Stimulated activated CD4-positive, alpha-beta T cell treated with anti-CD3 and anti-CD28 coated beads, Interleukin-1b, Interleukin-23, amount 100 ng/mL, for 48 hours (primary cell): Measurements from ENCODE around the gene RESP18.
A peak's percentile ranks its signal among the peaks of the same experiment; 100 is the strongest.
"Not testable (repeated sequence)": the region's sequence is repeated elsewhere in the genome, so short reads cannot be mapped to it uniquely, and the experiment has no call there.

Experiments
- DNase-seq: peaks from one replicate; pipeline ENCODE4 v3.0.0-alpha.2; 2020

RESP18 gene

DNA sequence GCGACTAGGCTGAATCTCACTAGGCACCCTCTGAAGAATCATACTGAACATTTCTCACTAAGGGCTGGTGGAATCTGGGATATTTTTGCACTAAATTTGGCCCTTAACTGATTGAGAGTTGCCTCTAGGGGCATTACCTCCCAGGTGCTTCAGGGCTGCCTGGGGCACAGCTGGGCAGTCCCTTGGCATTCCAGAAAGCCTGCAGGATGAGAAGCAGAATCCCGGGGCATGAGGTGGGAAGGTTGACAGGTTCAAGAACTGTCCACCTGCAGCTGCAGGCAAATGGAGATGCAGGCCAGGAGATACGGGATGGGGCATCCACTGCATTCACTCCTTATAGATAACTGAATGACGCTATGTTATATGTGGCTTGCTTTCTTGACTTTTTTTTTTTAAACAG is 7.4 kb downstream of the RESP18 start:
- DNase-seq: no peak

DNA sequence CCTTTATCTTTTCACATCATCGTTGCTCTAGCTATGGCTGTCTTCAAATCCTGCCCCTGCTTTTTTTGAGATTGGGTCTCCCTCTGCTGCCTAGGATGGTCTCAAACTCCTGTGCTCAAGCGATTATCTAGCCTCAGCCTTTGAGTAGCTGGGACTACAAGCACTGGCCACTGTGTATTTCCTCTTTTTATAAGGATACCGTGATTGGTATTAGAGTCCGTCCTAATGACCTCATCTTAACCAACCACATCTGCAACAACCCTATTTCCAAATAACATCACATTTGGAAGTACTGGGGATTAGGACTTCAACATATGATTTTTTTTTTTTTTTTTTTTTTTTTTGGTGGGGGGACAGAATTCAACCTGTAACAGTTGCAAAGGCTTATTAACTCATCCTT is 9.1 kb downstream of the RESP18 start:
- no peak for DNase-seq

DNA sequence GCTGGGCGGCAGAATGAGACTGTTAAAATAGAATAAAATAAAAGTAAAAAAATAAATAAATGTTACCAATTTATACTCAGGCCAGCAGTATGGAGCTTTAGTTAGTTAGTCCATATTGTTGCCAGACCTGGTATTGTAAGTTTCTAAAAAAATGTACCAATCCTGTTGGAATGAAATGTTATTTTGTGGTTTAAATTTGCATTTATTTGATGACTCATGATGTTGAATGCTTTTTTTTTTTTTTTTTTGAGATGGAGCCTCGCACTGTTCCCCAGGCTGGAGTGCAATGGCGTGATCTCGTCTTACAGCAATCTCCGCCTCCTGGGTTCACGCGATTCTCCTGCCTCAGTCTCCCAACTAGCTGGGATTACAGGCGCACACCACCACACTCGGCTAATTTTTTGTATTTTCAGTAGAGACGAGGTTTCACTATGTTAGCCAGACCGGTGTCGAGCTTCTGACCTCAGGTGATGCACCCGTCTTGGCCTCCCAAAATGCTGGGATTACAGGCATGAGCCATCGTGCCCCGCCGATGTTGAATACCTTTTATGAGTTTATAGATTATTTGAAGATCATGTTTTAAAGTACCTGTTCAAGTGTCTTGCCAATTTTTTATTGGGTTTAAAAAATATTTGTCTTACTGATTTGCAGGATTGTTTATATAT is 17.6 kb downstream of the RESP18 start:
- no peak for DNase-seq

DNA sequence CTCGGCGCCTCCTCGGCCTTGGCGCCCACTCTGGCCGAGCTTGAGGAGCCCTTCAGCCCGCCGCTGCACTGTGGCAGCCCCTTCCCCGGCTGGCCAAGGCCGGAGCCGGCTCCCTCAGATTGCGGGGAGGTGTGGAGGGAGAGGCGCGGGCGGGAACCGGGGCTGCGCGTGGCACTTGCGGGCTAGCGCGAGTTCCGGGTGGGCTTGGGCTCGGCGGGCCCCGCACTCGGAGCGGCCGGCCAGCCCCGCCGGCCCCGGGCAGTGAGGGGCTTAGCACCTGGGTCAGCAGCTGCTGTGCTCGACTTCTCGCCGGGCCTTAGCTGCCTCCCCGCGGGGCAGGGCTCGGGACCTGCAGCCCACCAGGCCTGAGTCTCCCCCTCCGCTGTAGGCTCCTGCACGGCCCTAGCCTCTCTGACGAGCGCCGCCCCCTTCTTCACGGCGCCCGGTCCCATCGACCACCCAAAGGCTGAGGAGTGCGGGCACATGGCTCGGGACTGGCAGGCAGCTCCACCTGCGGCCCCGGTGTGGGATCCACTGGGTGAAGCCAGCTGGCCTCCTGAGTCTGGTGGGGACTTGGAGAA is 19.8 kb downstream of the RESP18 start:
- not testable (repeated sequence) for DNase-seq

GRCh38 chr2:219309278-219309677 is 23.3 kb downstream of the RESP18 start, which contains the start of gene PTPRN:
PTPRN (minus strand) TSS chr2:219309401; CDS start chr2:219309332, 69 bp downstream.
- DNase-seq: no peak

GRCh38 chr2:219308142-219309101 is 24.1 kb downstream of the RESP18 start:
- peak; percentile 66 for DNase-seq

DNA sequence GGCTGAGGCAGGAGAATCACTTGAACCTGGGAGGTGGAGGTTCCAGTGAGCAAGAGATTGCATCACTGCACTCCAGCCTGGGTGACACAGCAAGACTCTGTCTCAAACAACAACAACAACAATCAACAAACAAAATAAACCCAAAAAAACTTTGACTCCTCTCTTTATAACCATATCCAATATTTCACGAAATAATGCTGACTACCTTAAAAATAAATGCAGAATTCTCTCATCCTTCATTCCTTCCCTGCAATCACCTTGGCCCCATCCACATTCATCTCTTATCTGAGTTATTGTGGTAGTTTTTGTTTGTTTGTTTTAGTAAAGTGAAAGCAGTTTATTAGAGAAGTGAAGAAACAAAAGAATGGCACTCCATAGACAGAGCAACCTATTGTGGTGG is 26.5 kb downstream of the RESP18 start:
- no peak for DNase-seq

DNA sequence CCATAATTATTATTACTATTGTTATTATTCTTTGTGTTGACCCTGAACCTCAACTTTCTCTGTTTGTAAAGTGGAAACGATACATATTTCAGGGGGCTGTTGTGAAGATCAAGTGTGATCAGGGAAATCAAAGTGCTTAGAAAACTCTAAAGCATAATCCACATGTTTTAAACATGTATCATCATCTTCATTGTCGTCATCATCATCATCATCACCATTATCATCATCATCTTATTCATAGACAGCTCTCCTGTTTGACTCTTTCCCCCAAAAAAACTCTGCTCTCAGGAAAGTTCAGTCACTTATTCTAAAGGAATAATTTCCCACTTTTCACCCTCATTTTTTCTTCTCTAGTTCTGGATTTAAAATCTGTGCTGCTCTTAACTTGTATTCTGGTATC is 28.3 kb downstream of the RESP18 start:
- DNase-seq: no peak

DNA sequence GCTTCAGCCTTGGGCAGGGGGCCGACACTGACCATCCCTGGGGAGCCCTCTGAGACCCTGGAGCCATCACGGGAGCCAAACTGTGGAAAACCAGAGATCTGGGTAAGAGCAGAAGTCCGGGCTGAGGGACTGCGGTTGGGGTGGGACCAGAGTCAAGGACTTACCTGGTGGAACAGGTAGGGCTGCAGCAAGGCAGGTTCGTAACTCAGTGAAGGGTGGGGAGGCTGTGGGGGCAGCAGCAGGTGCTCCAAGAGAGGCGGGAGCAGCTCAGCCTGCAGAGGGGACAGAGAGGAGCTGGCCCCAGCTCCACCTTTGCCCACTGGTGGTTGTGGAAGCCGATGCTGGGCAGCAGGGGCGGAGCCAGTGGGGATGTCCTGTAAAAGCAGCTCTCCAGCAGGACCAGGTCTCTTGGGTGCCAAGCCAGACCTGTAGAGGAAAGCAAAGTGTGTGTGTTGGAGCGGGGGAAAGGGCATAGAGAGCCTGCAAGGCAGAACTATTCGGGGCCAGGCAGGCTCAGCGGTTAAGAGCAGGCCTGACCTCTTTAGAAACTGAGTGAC is 30.1 kb downstream of the RESP18 start:
- DNase-seq: no peak

DNA sequence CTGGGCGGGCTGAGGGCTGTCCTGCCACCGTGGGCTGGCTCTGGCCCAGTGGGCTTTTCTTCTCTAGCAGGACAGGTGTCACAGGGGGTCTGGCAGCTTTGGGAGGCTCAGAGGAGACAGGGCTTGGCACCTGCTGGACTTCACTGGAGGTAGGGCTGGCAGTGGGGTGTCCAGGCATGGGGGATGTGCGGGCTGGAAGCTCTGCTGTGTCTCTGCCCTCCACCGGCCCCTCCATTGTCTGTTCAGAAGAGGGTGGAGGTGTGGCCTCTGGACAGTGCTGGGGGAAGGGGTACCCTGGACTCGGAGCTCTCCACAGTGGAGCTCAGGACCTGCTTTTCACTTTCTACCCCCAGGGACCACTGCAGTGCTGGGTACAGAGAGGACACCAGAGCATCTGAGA is 32.5 kb downstream of the RESP18 start:
- DNase-seq: no peak

- no peak for DNase-seq
Observed at GRCh38 chr2:219299372-219299760, 33.2 kb downstream of the RESP18 start.

GRCh38 chr2:219298759-219299371 is 33.7 kb downstream of the RESP18 start:
- peak; percentile 87 for DNase-seq

- DNase-seq: no peak
Observed at GRCh38 chr2:219297766-219298456, 34.6 kb downstream of the RESP18 start.

DNA sequence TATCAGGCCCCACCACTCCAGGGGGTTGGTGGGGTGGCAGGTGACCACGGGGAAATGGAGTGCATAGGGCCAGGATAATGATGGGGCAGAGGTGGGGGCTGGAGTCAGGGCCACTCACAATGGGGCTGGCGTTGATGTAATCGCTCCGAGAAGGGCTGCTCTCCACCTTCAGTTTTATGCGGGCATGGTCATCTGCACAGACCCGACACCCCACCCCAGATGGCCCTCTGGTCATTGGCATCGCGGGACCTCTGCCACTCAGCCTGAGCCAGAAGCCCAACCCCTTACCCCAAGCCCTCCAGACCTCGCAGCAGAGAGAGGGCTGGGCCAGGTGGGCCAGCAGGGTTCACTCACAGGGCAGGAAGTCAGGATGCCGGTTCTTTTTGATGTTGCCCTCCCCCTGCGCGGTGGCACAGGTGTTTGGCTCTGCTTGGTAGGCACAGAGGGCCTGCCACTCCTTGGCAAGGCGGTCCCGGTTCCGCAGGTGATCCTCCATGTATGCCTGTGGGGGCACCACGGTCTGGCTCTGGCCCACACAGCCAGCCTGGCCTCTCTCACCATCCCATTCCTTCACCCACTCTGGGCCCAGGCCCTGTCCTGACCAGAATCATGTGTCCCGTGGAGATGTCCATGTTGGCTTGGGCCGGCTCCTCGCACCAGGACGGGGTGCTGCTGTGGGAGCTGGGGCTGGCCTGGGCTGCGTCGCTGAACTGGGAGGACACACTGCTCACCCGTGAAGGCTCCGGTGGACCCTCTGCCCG is 35.7 kb downstream of the RESP18 start:
- DNase-seq: no peak

DNA sequence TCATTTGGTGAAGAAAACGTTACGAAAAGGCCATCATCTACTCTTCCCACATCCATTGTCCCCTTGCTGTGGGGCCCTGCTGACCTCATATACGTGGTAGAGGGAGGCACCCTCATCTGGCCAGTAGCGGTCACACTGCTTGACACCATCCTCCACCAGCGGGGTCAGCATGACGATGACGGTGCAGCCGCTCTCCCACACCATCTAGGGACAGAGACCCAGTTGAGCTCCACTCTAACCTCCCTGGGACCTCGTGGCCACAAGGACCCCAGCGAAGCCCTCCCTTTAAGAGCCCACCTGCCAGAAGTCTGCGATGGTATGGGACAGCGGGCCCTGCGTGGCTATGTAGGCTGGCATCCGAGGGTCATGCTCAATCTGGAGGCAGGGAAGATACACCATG is 36.4 kb downstream of the RESP18 start:
- DNase-seq: no peak

DNA sequence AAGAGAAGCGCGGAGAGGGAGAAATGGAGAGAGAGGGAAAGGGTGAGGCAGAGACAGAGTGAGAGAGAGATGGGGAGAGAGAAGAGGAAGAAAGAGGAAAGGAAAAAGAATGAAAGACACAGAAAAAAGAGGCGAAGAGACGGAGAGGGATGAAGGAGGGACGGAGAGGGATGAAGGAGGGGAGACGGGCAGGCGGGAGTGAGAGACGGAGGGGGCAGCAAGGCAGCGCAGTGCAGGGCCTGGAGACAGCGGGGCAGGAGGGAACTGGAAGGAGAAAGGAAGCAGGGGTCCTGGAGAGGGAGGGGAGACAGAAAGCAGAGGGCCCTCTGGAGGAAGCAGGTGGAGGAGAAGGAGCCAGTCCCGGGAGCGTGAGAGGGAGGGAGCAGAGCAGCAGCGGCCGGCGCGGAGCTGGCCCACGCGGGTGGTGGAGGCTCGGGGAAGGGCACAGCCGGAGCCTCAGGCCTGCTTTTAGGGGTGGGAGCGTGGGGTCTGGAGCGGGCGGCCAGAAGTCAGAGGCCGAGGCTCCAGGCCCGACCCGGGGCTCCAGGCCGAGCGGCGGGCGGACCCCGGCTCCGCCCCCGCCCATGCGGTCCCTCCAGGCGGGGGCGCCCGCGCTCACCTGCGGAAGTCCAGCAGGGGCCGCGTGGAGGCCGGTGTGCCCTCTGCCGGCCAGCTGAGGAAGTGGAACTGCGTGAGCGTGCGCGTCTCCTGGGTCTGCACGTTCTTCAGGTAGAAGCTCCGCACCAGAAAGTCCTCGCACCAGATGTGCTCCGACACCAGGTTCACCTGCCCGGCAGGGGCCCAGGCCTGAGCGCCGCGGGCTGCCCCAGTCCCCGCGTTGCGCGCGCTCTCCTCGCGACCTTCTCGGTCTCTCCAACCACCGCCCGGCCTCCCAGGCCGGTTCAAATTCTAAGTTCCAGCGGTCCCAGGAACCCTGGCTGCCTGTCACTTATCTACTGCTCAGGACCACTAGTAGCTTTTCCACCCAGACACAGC is 37.9 kb downstream of the RESP18 start:
- peak; percentile 89 for DNase-seq

- DNase-seq: no peak
Observed at GRCh38 chr2:219293736-219294231, 38.8 kb downstream of the RESP18 start.

DNA sequence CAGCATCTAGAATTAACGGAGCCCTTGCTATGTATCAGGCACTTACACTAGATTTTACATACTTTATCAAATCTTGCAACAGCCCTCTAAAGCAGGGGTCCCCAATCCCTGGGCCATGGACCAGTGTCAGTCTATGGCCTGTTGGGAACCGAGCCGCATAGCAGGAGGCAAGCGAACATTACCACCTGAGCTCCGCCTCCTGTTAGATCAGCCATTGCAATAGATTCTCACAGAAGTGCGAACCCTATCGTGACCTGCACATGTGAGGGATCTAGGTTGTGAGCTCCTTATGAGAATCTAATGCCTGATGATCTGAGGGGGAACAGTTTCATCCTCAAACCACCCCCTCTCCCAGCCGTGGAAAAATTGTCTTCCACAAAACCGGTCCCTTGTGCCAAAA is 39.9 kb downstream of the RESP18 start:
- DNase-seq: no peak

DNA sequence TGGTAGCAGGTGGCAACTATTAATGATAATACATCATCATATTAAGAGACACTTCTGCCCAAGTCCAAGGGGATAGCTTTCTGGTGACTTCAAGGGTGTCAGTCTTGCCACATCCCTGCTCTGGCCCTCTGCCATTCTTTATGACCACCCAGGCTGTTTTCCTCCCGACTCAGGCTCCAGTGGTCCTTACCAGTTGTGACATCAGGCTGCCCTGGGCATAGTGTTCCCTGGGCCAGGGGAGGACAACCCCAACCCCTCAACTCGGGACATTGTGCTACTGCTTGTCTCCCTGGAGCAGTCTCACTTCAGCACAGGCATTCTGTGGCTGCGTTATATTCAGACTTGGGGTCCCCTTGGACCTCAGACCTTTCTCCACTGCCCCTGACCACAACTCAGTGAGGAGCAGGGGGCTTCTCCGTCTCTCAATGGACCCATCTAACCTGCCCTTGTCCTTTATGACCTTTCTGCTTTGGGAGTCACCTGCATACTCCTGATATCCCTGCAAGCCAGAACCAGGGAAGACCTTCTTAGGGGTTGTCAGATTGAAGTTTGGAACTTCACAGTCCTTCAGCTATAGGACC is 40.5 kb downstream of the RESP18 start:
- no peak for DNase-seq

DNA sequence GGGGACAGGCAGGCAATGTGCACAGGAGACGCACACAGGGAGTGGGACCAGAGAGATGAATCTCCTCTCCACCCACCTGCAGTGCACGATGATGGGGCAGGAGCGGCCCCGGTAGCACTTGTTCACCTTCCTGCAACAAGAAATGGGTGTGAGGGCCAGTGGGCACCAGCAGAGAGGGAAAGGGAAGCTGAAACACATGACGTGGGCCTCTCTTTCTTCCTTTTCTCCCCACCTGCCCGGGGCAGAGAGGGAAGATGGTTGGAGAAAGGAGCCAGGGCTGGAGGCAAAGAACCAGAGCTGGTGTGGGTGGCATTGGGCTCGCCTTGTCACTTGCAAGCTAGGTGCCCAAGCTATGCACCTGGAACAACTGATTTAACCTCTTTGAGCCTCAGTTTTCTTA is 41.1 kb downstream of the RESP18 start:
- no peak for DNase-seq
